Measurements from ENCODE around the gene TRIP12. TPM values are rescaled to one million over a fixed set of nuclear protein-coding genes. Genes with fewer than 3 reads are reported as not detected.

TRIP12 gene
- total and polyA plus RNA-seq, 2 of the 8 experiments (the other 6 are each of a cell fraction or from before 2014, with no cell fraction given), result 23.1 to 174 TPM

- Histone ChIP-seq H4K8ac (ENCODE audit: extremely low read depth, insufficient read depth, low read length) (no peak overlapping the region), H3K18ac (ENCODE audit: extremely low read depth, low read length) (no peak overlapping the region), H3K9me3 (ENCODE audit: insufficient read depth in 2 of 2, low read depth in 1 of 2, low read length in 1 of 2) (no peaks in the 10 kb centered on the region), H4K20me1 (replicated peaks in 1 of 2; ENCODE audit: control insufficient read depth in 1 of 2, insufficient read depth in 2 of 2, low read length in 2 of 2) (no peaks in the 10 kb centered on the region), H3K4me3 (ENCODE audit: extremely low read depth in 1 of 4, insufficient read depth in 2 of 4, low read depth in 3 of 4, low read length in 4 of 4) (no peak overlapping the region), H4K91ac (replicated peaks; ENCODE audit: insufficient read length, low read length) (no peak overlapping the region), H4K5ac (ENCODE audit: insufficient read length, low read depth, low read length) (no peak overlapping the region), H3K23me2 (ENCODE audit: low read depth, low read length) (no peaks in the 10 kb centered on the region), H3K79me1 (ENCODE audit: low read depth, low read length) (no peaks in the 10 kb centered on the region), H3K27me3 (replicated peaks in 1 of 4; ENCODE audit: control insufficient read depth in 3 of 4, extremely low read depth in 1 of 4, insufficient read depth in 3 of 4, low read length in 3 of 4) (peaks cover 0 to 1% (median 0%) of the 10 kb centered on the region in 4 experiments; a peak in 1 of 7 replicates), H3K9ac (replicated peaks in 1 of 4; ENCODE audit: extremely low read depth in 1 of 4, low read depth in 3 of 4, low read length in 3 of 4) (no peak overlapping the region), H3K4me2 (ENCODE audit: insufficient read depth in 1 of 2, low read depth in 2 of 2, low read length in 2 of 2) (no peak overlapping the region), H2BK12ac (ENCODE audit: low read depth, low read length) (no peak overlapping the region), H2AK5ac (ENCODE audit: low read depth, low read length) (no peak overlapping the region), H3K4ac (replicated peaks; ENCODE audit: insufficient read length, low read depth, low read length) (no peak overlapping the region), H3K56ac (replicated peaks; ENCODE audit: insufficient read length, low read depth, low read length) (no peak overlapping the region), H3K4me1 (replicated peaks in 1 of 4; ENCODE audit: control insufficient read depth in 3 of 4, insufficient read depth in 4 of 4, low read length in 3 of 4) (no peaks in the 10 kb centered on the region), H2BK120ac (replicated peaks; ENCODE audit: low read depth, low read length) (no peak overlapping the region), H3K27ac (ENCODE audit: low read depth, low read length) (no peak overlapping the region), H2BK20ac (ENCODE audit: low read length) (no peak overlapping the region), H3K36me3 (ENCODE audit: control insufficient read depth in 2 of 4, insufficient read depth in 4 of 4, low read length in 3 of 4) (peaks cover 3 to 47% (median 8%) of the 10 kb centered on the region in 4 experiments; a peak in 5 of 8 replicates), H3K23ac (ENCODE audit: insufficient read length) (no peak overlapping the region), H2BK15ac (ENCODE audit: low read length) (no peak overlapping the region), H2AFZ (ENCODE audit: low read length) (no peak overlapping the region), H3K14ac (ENCODE audit: insufficient read length) (no peak overlapping the region), H3K79me2 (ENCODE audit: control insufficient read depth in 1 of 2, insufficient read depth in 2 of 2, low read length in 2 of 2) (no peaks in the 10 kb centered on the region), H2BK5ac (ENCODE audit: low read depth, low read length) (no peak overlapping the region)
- POLR2A ChIA-PET (ENCODE audit: partially characterized antibody), result interaction anchor here (1.0 to 1.1 kb wide), 2 partner anchors 13 to 126 kb away, joined by 3 to 4 read pairs; no protein-coding TSS in a partner anchor
- 97% methylated on average over 1 of the region's 1 CpG; no CpG with 5 or more reads in 1 of the 2 experiments for WGBS, 2 experiments (ENCODE audit: extremely low coverage in 1 of 2, insufficient coverage in 1 of 2, insufficient read length in 1 of 2, insufficient replicate concordance in 2 of 2, low coverage in 1 of 2, low lambda C conversion rate in 2 of 2, missing lambda C conversion rate in 1 of 2)
- DNase-seq (ENCODE audit: low read depth in 1 of 2, low spot score in 2 of 2) (no peak), FAIRE-seq (no peak)
- CTCF ChIA-PET (ENCODE audit: partially characterized antibody), result interaction anchor here (1.2 to 2.3 kb wide), 4 partner anchors 12 to 95 kb away, joined by 4 to 12 read pairs (median 6); no protein-coding TSS in a partner anchor
- TF ChIP-seq ASH2L (IDR thresholded peaks at IDR 0.05; ENCODE audit: low read length), result no peak
- TF ChIP-seq PHF8 (conservative IDR thresholded peaks at IDR 0.05; ENCODE audit: low read depth, low read length), result no peak
- no peak for TF ChIP-seq NANOG (IDR thresholded peaks at IDR 0.05; ENCODE audit: insufficient read depth, low read depth, low read length, poor library complexity, severe bottlenecking)
- TF ChIP-seq TAF7 (optimal IDR thresholded peaks at IDR 0.05; ENCODE audit: borderline replicate concordance, low read depth, low read length), result no peak
- TF ChIP-seq RXRA (IDR thresholded peaks at IDR 0.05; ENCODE audit: insufficient read depth, low read depth, low read length), result no peak
- TF ChIP-seq RNF2 (IDR thresholded peaks at IDR 0.05; ENCODE audit: borderline replicate concordance, low read depth, low read length, missing control alignments, poor library complexity, severe bottlenecking), result no peak
- TF ChIP-seq RAD21 (IDR thresholded peaks at IDR 0.05 in 1 of 2, conservative IDR thresholded peaks at IDR 0.05 in 1 of 2; ENCODE audit: low read depth in 2 of 2, low read length in 2 of 2), result no peak
- TF ChIP-seq SP2 (IDR thresholded peaks at IDR 0.05; ENCODE audit: low read length), result no peak
- no peak for TF ChIP-seq CTCF (IDR thresholded peaks at IDR 0.05; ENCODE audit: control extremely low read depth in 1 of 3, insufficient read depth in 1 of 3, low read depth in 1 of 3, low read length in 3 of 3)
- no peak for TF ChIP-seq MAX (IDR thresholded peaks at IDR 0.05)
Observed at GRCh38 chr2:229815858-229816257, 106.0 kb downstream of the TRIP12 start.
